ENCODE results near the gene PRKCI. TPM values are rescaled to one million over a fixed set of nuclear protein-coding genes. Genes with fewer than 3 reads are reported as not detected.

Gene PRKCI
- polyA plus RNA-seq, 2 of the 4 experiments (the other 2 are of a cell fraction) = 19.2 to 52.6 TPM

DNA sequence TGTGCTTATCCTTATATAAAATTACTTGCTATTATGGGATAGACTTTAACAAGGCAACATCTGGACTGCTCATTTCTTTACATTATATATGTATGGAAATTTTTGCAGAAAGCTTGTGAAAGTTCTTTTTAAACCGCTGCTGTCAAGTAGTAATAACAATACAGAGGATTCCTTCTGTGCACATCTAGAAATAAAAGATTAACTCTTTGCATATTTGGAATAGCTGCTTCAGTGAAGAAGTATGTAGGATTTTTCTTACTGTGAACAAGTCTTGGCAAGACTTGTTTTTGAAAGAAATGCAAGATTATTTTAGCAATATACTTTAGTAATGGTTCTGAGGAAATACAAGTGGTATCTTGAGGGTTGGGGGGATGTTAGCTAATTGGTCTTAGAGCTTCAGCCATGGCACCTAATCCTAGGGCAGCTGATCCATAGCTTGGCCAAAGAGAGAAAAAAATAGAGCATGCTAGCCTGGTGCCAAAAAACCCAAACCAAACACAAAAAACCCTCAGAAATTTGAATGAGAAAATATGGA lies 4.3 kb downstream of the PRKCI start:
- ATAC-seq = no peak
- ChIA-PET POLR2A (no interaction called here), CTCF (no interaction called here)
- peaks cover 43% of the 10 kb centered on the region for H3K4me1 ChIP-seq
- 72% methylated on average over 1 of the region's 1 CpG for WGBS (ENCODE audit: missing lambda C conversion rate)
- TF ChIP-seq EHF (CRISPR knock-in tag; IDR thresholded peaks at IDR 0.05) = no peak
- no peak for TF ChIP-seq CEBPB (IDR thresholded peaks at IDR 0.05)
- TF ChIP-seq, protein P1, sequence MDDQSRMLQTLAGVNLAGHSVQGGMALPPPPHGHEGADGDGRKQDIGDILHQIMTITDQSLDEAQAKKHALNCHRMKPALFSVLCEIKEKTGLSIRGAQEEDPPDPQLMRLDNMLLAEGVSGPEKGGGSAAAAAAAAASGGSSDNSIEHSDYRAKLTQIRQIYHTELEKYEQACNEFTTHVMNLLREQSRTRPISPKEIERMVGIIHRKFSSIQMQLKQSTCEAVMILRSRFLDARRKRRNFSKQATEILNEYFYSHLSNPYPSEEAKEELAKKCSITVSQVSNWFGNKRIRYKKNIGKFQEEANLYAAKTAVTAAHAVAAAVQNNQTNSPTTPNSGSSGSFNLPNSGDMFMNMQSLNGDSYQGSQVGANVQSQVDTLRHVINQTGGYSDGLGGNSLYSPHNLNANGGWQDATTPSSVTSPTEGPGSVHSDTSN (IDR thresholded peaks at IDR 0.05) = no peak
- TF ChIP-seq, protein P2, sequence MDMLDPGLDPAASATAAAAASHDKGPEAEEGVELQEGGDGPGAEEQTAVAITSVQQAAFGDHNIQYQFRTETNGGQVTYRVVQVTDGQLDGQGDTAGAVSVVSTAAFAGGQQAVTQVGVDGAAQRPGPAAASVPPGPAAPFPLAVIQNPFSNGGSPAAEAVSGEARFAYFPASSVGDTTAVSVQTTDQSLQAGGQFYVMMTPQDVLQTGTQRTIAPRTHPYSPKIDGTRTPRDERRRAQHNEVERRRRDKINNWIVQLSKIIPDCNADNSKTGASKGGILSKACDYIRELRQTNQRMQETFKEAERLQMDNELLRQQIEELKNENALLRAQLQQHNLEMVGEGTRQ (IDR thresholded peaks at IDR 0.05) = no peak
- no peak for TF ChIP-seq SMC3 (IDR thresholded peaks at IDR 0.05)
- no peak overlapping the region for H3K4me3 ChIP-seq
- peak overlapping the region in 1 of 2 experiments; percentile 50; a peak in 1 of 6 replicates for H3K27ac ChIP-seq
- no peak for FAIRE-seq
- DNase-seq (ENCODE audit: low read depth in 1 of 2, low spot score in 1 of 2) = no peak
- H3K9me3 ChIP-seq = no peaks in the 10 kb centered on the region
- peak overlapping the region; percentile 31; the same call in 2 of the 3 replicates for H3K4me2 ChIP-seq

DNA sequence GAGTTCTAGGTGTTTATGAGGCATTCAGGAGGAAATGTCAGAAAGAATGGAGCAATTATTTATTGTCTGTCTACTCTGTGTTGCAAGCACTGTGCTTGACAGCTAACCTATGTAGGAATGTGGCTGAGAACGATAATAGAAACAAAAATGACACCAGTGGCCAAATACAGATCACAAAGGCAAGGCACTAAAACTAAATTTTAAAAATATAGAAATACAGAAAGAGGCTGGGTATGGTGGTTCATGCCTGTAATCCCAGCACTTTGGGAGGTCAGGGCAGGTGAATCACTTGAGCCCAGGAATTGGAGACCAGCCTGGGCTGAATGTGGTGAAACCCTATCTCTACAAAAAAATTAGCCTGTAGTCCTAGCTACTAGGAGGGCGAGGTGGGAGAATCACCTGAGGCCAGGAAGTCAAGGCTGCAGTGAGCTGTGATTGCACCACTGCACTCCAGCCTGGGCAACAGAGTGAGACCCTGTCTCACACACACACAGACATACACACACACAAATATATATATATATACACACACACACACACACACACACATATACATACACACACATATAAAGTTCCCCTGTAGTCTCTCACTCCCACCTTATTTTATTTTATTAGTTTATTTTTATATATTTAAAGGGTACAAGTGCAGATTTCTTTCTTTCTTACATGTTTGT lies 6.0 kb downstream of the PRKCI start:
- Histone ChIP-seq H3K4me1 (peaks cover 53% of the 10 kb centered on the region), H3K27ac (peak overlapping the region in 1 of 2 experiments; percentile 19; a peak in 1 of 6 replicates), H3K4me2 (peak overlapping the region; percentile 31), H3K9me3 (no peaks in the 10 kb centered on the region), H3K4me3 (no peak overlapping the region)
- DNase-seq (ENCODE audit: low read depth in 1 of 2, low spot score in 1 of 2) (no peak), FAIRE-seq (no peak), ATAC-seq (peak in 1 of 2 experiments; percentile 29; a peak in 2 of 6 replicates)
- POLR2A ChIA-PET = no interaction called here
- TF ChIP-seq HEYL (CRISPR knock-in tag; IDR thresholded peaks at IDR 0.05) (no peak), CHD4 (IDR thresholded peaks at IDR 0.05; ENCODE audit: borderline replicate concordance) (no peak), RFX5 (IDR thresholded peaks at IDR 0.05) (no peak), CHD2 (IDR thresholded peaks at IDR 0.05; ENCODE audit: low read length, partially characterized antibody) (no peak), TFCP2L1 (CRISPR knock-in tag; IDR thresholded peaks at IDR 0.05) (no peak), JUNB (IDR thresholded peaks at IDR 0.05) (no peak), ZNF302 (CRISPR knock-in tag; IDR thresholded peaks at IDR 0.05) (no peak), EP300 (IDR thresholded peaks at IDR 0.05) (no peak), POLR2AphosphoS2 (conservative IDR thresholded peaks at IDR 0.05; ENCODE audit: low read length) (no peak), ZFP36 (IDR thresholded peaks at IDR 0.05; ENCODE audit: borderline replicate concordance, partially characterized antibody) (no peak), MAFK (IDR thresholded peaks at IDR 0.05; ENCODE audit: partially characterized antibody) (no peak), NFE2L2 (conservative IDR thresholded peaks at IDR 0.05; ENCODE audit: low read length) (no peak), POLR2A (IDR thresholded peaks at IDR 0.05; ENCODE audit: low read length) (no peak), SREBF2 (IDR thresholded peaks at IDR 0.05) (no peak), CEBPB (IDR thresholded peaks at IDR 0.05) (no peak)
- TF ChIP-seq, protein P3, sequence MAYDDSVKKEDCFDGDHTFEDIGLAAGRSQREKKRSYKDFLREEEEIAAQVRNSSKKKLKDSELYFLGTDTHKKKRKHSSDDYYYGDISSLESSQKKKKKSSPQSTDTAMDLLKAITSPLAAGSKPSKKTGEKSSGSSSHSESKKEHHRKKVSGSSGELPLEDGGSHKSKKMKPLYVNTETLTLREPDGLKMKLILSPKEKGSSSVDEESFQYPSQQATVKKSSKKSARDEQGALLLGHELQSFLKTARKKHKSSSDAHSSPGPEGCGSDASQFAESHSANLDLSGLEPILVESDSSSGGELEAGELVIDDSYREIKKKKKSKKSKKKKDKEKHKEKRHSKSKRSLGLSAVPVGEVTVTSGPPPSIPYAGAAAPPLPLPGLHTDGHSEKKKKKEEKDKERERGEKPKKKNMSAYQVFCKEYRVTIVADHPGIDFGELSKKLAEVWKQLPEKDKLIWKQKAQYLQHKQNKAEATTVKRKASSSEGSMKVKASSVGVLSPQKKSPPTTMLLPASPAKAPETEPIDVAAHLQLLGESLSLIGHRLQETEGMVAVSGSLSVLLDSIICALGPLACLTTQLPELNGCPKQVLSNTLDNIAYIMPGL (CRISPR knock-in tag; IDR thresholded peaks at IDR 0.05; ENCODE audit: borderline replicate concordance) = no peak
- TF ChIP-seq, protein P4, sequence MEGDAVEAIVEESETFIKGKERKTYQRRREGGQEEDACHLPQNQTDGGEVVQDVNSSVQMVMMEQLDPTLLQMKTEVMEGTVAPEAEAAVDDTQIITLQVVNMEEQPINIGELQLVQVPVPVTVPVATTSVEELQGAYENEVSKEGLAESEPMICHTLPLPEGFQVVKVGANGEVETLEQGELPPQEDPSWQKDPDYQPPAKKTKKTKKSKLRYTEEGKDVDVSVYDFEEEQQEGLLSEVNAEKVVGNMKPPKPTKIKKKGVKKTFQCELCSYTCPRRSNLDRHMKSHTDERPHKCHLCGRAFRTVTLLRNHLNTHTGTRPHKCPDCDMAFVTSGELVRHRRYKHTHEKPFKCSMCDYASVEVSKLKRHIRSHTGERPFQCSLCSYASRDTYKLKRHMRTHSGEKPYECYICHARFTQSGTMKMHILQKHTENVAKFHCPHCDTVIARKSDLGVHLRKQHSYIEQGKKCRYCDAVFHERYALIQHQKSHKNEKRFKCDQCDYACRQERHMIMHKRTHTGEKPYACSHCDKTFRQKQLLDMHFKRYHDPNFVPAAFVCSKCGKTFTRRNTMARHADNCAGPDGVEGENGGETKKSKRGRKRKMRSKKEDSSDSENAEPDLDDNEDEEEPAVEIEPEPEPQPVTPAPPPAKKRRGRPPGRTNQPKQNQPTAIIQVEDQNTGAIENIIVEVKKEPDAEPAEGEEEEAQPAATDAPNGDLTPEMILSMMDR (IDR thresholded peaks at IDR 0.05) = no peak
- TF ChIP-seq, protein P5, sequence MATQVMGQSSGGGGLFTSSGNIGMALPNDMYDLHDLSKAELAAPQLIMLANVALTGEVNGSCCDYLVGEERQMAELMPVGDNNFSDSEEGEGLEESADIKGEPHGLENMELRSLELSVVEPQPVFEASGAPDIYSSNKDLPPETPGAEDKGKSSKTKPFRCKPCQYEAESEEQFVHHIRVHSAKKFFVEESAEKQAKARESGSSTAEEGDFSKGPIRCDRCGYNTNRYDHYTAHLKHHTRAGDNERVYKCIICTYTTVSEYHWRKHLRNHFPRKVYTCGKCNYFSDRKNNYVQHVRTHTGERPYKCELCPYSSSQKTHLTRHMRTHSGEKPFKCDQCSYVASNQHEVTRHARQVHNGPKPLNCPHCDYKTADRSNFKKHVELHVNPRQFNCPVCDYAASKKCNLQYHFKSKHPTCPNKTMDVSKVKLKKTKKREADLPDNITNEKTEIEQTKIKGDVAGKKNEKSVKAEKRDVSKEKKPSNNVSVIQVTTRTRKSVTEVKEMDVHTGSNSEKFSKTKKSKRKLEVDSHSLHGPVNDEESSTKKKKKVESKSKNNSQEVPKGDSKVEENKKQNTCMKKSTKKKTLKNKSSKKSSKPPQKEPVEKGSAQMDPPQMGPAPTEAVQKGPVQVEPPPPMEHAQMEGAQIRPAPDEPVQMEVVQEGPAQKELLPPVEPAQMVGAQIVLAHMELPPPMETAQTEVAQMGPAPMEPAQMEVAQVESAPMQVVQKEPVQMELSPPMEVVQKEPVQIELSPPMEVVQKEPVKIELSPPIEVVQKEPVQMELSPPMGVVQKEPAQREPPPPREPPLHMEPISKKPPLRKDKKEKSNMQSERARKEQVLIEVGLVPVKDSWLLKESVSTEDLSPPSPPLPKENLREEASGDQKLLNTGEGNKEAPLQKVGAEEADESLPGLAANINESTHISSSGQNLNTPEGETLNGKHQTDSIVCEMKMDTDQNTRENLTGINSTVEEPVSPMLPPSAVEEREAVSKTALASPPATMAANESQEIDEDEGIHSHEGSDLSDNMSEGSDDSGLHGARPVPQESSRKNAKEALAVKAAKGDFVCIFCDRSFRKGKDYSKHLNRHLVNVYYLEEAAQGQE (IDR thresholded peaks at IDR 0.05) = no peak
- CTCF ChIA-PET = interaction anchor here (0.5 kb wide), 1 partner anchor 263 kb away, joined by 3 read pairs; no protein-coding TSS in a partner anchor
- WGBS (ENCODE audit: missing lambda C conversion rate) = 40% methylated on average over 2 of the region's 2 CpGs

Data from A549 (cell line).